Ishikawa (cell line): Measurements from ENCODE around the gene SLC52A3.

Source experiments
- CEBPB ChIP-seq: IDR thresholded peaks from 2 replicates; pipeline ENCODE4 v1.6.1; 2012
- CREB1 ChIP-seq: IDR thresholded peaks from 2 replicates; pipeline ENCODE4 v1.6.1; 2012; ENCODE audit warnings: low read depth
- EGR1 ChIP-seq: IDR thresholded peaks from 2 replicates; pipeline ENCODE4 v1.6.1; 2012
- EP300 ChIP-seq: IDR thresholded peaks from 2 replicates; pipeline ENCODE4 v1.6.1; 2012; ENCODE audit warnings: borderline replicate concordance
- FOXM1 ChIP-seq: IDR thresholded peaks from 2 replicates; pipeline ENCODE4 v1.6.1; 2012; ENCODE audit warnings: low read depth, borderline replicate concordance
- MAX ChIP-seq: IDR thresholded peaks from 2 replicates; pipeline ENCODE4 v1.6.1; 2012
- NFIC ChIP-seq: IDR thresholded peaks from 2 replicates; pipeline ENCODE4 v1.6.1; 2012
- RAD21 ChIP-seq: IDR thresholded peaks from 2 replicates; pipeline ENCODE4 v1.6.1; 2012; ENCODE audit warnings: low read depth
- TAF1 ChIP-seq: IDR thresholded peaks from 2 replicates; pipeline ENCODE4 v1.6.1; 2012; ENCODE audit warnings: low read depth, mild to moderate bottlenecking
- TCF12 ChIP-seq: IDR thresholded peaks from 2 replicates; pipeline ENCODE4 v1.6.1; 2012; ENCODE audit warnings: low read depth
- USF1 ChIP-seq: IDR thresholded peaks from 2 replicates; pipeline ENCODE4 v1.6.1; 2012
- YY1 ChIP-seq: IDR thresholded peaks from 2 replicates; pipeline ENCODE4 v1.6.1; 2012; ENCODE audit warnings: low read depth
- TF ChIP-seq, protein P1 (sequence below): IDR thresholded peaks from 2 replicates; pipeline ENCODE4 v1.6.1; 2012; ENCODE audit warnings: low read depth, mild to moderate bottlenecking

DNA sequence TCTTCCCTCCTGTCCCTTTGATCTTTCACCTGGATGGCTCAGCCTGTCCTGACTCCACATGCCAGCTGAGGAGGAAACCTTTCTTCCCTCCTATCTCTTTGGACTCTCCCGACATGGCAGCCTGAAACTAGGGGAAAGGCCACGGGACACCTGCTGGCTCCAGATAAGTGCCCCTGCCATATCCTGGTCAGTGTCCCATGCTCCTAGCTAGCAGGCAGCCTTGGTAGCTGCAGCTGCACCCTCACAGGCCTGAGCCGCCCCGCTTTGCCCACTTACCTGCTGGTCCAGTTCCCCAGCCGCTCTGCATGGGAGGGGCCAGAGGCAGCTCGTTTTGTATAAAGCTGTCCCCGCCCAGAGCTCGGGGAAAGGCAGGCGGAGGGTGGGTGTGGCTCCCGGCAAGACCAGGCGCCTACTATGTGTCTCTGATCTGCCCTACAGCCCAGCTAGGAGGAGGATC is 7.4 kb upstream of the SLC52A3 start:
- no peak for TF ChIP-seq EGR1
- no peak for TF ChIP-seq CREB1
- TF ChIP-seq NFIC, result no peak
- TF ChIP-seq TAF1, result no peak
- TF ChIP-seq, protein P1, sequence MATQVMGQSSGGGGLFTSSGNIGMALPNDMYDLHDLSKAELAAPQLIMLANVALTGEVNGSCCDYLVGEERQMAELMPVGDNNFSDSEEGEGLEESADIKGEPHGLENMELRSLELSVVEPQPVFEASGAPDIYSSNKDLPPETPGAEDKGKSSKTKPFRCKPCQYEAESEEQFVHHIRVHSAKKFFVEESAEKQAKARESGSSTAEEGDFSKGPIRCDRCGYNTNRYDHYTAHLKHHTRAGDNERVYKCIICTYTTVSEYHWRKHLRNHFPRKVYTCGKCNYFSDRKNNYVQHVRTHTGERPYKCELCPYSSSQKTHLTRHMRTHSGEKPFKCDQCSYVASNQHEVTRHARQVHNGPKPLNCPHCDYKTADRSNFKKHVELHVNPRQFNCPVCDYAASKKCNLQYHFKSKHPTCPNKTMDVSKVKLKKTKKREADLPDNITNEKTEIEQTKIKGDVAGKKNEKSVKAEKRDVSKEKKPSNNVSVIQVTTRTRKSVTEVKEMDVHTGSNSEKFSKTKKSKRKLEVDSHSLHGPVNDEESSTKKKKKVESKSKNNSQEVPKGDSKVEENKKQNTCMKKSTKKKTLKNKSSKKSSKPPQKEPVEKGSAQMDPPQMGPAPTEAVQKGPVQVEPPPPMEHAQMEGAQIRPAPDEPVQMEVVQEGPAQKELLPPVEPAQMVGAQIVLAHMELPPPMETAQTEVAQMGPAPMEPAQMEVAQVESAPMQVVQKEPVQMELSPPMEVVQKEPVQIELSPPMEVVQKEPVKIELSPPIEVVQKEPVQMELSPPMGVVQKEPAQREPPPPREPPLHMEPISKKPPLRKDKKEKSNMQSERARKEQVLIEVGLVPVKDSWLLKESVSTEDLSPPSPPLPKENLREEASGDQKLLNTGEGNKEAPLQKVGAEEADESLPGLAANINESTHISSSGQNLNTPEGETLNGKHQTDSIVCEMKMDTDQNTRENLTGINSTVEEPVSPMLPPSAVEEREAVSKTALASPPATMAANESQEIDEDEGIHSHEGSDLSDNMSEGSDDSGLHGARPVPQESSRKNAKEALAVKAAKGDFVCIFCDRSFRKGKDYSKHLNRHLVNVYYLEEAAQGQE, result no peak
- no peak for TF ChIP-seq USF1
- no peak for TF ChIP-seq RAD21
- TF ChIP-seq MAX, result no peak
- no peak for TF ChIP-seq YY1
- TF ChIP-seq TCF12, result no peak
- TF ChIP-seq EP300, result no peak
- no peak for TF ChIP-seq FOXM1
- no peak for TF ChIP-seq CEBPB
